ENCODE results near the gene GGCT.

GGCT gene

GRCh38 chr7:30525429-30525828 lies 20.8 kb upstream of the GGCT start:
- TF ChIP-seq ISL1 (CRISPR knock-in tag; IDR thresholded peaks at IDR 0.05) (no peak), PATZ1 (CRISPR knock-in tag; IDR thresholded peaks at IDR 0.05; ENCODE audit: borderline replicate concordance) (no peak), ZNF565 (CRISPR knock-in tag; conservative IDR thresholded peaks at IDR 0.05; ENCODE audit: low read depth) (no peak), GLIS3 (CRISPR knock-in tag; IDR thresholded peaks at IDR 0.05) (no peak), BACH2 (CRISPR knock-in tag; IDR thresholded peaks at IDR 0.05; ENCODE audit: borderline replicate concordance) (no peak), RARB (CRISPR knock-in tag; IDR thresholded peaks at IDR 0.05) (no peak), POU6F1 (CRISPR knock-in tag; IDR thresholded peaks at IDR 0.05; ENCODE audit: borderline replicate concordance, low read depth) (no peak), TCF4 (CRISPR knock-in tag; IDR thresholded peaks at IDR 0.05; ENCODE audit: borderline replicate concordance) (no peak), TOX (CRISPR knock-in tag; IDR thresholded peaks at IDR 0.05; ENCODE audit: borderline replicate concordance) (no peak), CREB5 (CRISPR knock-in tag; IDR thresholded peaks at IDR 0.05; ENCODE audit: low read depth) (no peak), PPARA (CRISPR knock-in tag; IDR thresholded peaks at IDR 0.05; ENCODE audit: borderline replicate concordance) (no peak), SNAI2 (CRISPR knock-in tag; IDR thresholded peaks at IDR 0.05) (no peak), CSRNP3 (CRISPR knock-in tag; IDR thresholded peaks at IDR 0.05) (no peak), ESRRG (CRISPR knock-in tag; IDR thresholded peaks at IDR 0.05) (no peak), ZNF8 (CRISPR knock-in tag; IDR thresholded peaks at IDR 0.05) (no peak), OSR1 (CRISPR knock-in tag; IDR thresholded peaks at IDR 0.05) (no peak), ZFP30 (CRISPR knock-in tag; IDR thresholded peaks at IDR 0.05) (no peak), ZC3H10 (CRISPR knock-in tag; IDR thresholded peaks at IDR 0.05) (no peak)
- ATAC-seq, result no peak

GRCh38 chr7:30524545-30524944 lies 19.9 kb upstream of the GGCT start:
- TF ChIP-seq TCF4 (CRISPR knock-in tag; IDR thresholded peaks at IDR 0.05; ENCODE audit: borderline replicate concordance) (no peak), ZC3H10 (CRISPR knock-in tag; IDR thresholded peaks at IDR 0.05) (no peak), ISL1 (CRISPR knock-in tag; IDR thresholded peaks at IDR 0.05) (no peak), BACH2 (CRISPR knock-in tag; IDR thresholded peaks at IDR 0.05; ENCODE audit: borderline replicate concordance) (no peak), CSRNP3 (CRISPR knock-in tag; IDR thresholded peaks at IDR 0.05) (no peak), ZFP30 (CRISPR knock-in tag; IDR thresholded peaks at IDR 0.05) (no peak), CSDC2 (CRISPR knock-in tag; IDR thresholded peaks at IDR 0.05) (no peak), TSHZ2 (CRISPR knock-in tag; IDR thresholded peaks at IDR 0.05) (no peak), POU6F1 (CRISPR knock-in tag; IDR thresholded peaks at IDR 0.05; ENCODE audit: borderline replicate concordance, low read depth) (no peak), PPARA (CRISPR knock-in tag; IDR thresholded peaks at IDR 0.05; ENCODE audit: borderline replicate concordance) (no peak), ZNF565 (CRISPR knock-in tag; conservative IDR thresholded peaks at IDR 0.05; ENCODE audit: low read depth) (no peak), ZFP3 (CRISPR knock-in tag; IDR thresholded peaks at IDR 0.05) (no peak), TOX (CRISPR knock-in tag; IDR thresholded peaks at IDR 0.05; ENCODE audit: borderline replicate concordance) (no peak), SNAI2 (CRISPR knock-in tag; IDR thresholded peaks at IDR 0.05) (no peak), ZNF8 (CRISPR knock-in tag; IDR thresholded peaks at IDR 0.05) (no peak), CREB5 (CRISPR knock-in tag; IDR thresholded peaks at IDR 0.05; ENCODE audit: low read depth) (no peak), PATZ1 (CRISPR knock-in tag; IDR thresholded peaks at IDR 0.05; ENCODE audit: borderline replicate concordance) (no peak), ESRRG (CRISPR knock-in tag; IDR thresholded peaks at IDR 0.05) (no peak), GLIS3 (CRISPR knock-in tag; IDR thresholded peaks at IDR 0.05) (no peak), OSR1 (CRISPR knock-in tag; IDR thresholded peaks at IDR 0.05) (no peak)
- no peak for ATAC-seq

All from SK-N-SH treated with all-trans-retinoic acid at 6 μM for 48 hours (cell line).